H9 (cell line): ENCODE results near the gene ELAPOR2. TPM values are rescaled to one million over a fixed set of nuclear protein-coding genes. Genes with fewer than 3 reads are reported as not detected.

Experiments used
- DNase-seq: peaks from one replicate; pipeline ENCODE4 v3.0.0-alpha.2; 2017
- H2AFZ ChIP-seq: one replicate; pipeline ENCODE4 v1.6.1; 2013; ENCODE audit warnings: mild to moderate bottlenecking, low read length, control low read depth, moderate library complexity
- H2AK5ac ChIP-seq: 2 replicates; pipeline ENCODE4 v1.6.1; 2013; ENCODE audit warnings: low read length, control low read depth, mixed read lengths; ENCODE audit not compliant: insufficient read length
- H2BK120ac ChIP-seq: one replicate; pipeline ENCODE4 v1.6.1; 2013; ENCODE audit warnings: low read depth, mild to moderate bottlenecking, low read length, control low read depth, inconsistent platforms; ENCODE audit not compliant: poor library complexity, severe bottlenecking
- H2BK12ac ChIP-seq: 2 replicates; pipeline ENCODE4 v1.6.1; 2013; ENCODE audit warnings: low read length, control low read depth, mixed read lengths, low read depth; ENCODE audit not compliant: insufficient read length
- H2BK15ac ChIP-seq: 2 replicates; pipeline ENCODE4 v1.6.1; 2013; ENCODE audit warnings: low read depth, low read length, control low read depth
- H2BK20ac ChIP-seq: one replicate; pipeline ENCODE4 v1.6.1; 2013; ENCODE audit warnings: low read depth, mild to moderate bottlenecking, low read length, control low read depth, inconsistent platforms; ENCODE audit not compliant: poor library complexity, severe bottlenecking
- H2BK5ac ChIP-seq: 2 replicates; pipeline ENCODE4 v1.6.1; 2013; ENCODE audit warnings: low read length, control low read depth, mixed read lengths; ENCODE audit not compliant: insufficient read length
- H3K14ac ChIP-seq: 2 replicates; pipeline ENCODE4 v1.6.1; 2013; ENCODE audit warnings: low read length, control low read depth; ENCODE audit not compliant: insufficient read depth
- H3K18ac ChIP-seq: 2 replicates; pipeline ENCODE4 v1.6.1; 2013; ENCODE audit warnings: low read depth, mild to moderate bottlenecking, mixed read lengths, low read length, control low read depth; ENCODE audit not compliant: insufficient read length
- H3K23ac ChIP-seq: 2 replicates; pipeline ENCODE4 v1.6.1; 2013; ENCODE audit warnings: low read length, control low read depth, mixed read lengths, low read depth; ENCODE audit not compliant: insufficient read length
- H3K23me2 ChIP-seq: 2 replicates; pipeline ENCODE4 v1.6.1; 2013; ENCODE audit warnings: low read depth, mild to moderate bottlenecking, mixed read lengths, low read length, control low read depth; ENCODE audit not compliant: insufficient read length, poor library complexity, severe bottlenecking
- H3K27ac ChIP-seq: 2 replicates; pipeline ENCODE4 v1.5.1; 2013; ENCODE audit warnings: low read length, control low read depth, mixed read lengths, low read depth; ENCODE audit not compliant: insufficient read length
- H3K27me3 ChIP-seq: 2 replicates; pipeline ENCODE4 v1.6.1; 2013; ENCODE audit warnings: low read length, control low read depth, inconsistent platforms; ENCODE audit not compliant: insufficient read depth
- H3K4ac ChIP-seq: 2 replicates; pipeline ENCODE4 v1.6.1; 2013; ENCODE audit warnings: low read depth, mild to moderate bottlenecking, control low read depth, inconsistent platforms, low read length, moderate library complexity
- H3K4me1 ChIP-seq: 2 replicates; pipeline ENCODE4 v1.6.1; 2013; ENCODE audit warnings: low read length, control low read depth, inconsistent platforms; ENCODE audit not compliant: insufficient read depth
- H3K4me2 ChIP-seq: 2 replicates; pipeline ENCODE4 v1.6.1; 2013; ENCODE audit warnings: low read length, control low read depth, mixed read lengths; ENCODE audit not compliant: insufficient read length, insufficient read depth
- H3K56ac ChIP-seq: 2 replicates; pipeline ENCODE4 v1.6.1; 2013; ENCODE audit warnings: low read depth, mild to moderate bottlenecking, mixed read lengths, low read length, control low read depth; ENCODE audit not compliant: insufficient read length
- H3K79me1 ChIP-seq: 2 replicates; pipeline ENCODE4 v1.6.1; 2013; ENCODE audit warnings: low read depth, mild to moderate bottlenecking, moderate library complexity, low read length, control low read depth, inconsistent platforms; ENCODE audit not compliant: insufficient read depth, poor library complexity, severe bottlenecking
- H3K79me2 ChIP-seq: 2 replicates; pipeline ENCODE4 v1.6.1; 2013; ENCODE audit warnings: low read length, control low read depth, inconsistent platforms; ENCODE audit not compliant: insufficient read depth
- H3K9ac ChIP-seq: 2 replicates; pipeline ENCODE4 v1.6.1; 2013; ENCODE audit warnings: low read length, control low read depth, mixed read lengths; ENCODE audit not compliant: insufficient read length; ENCODE audit errors: extremely low read depth
- H3K9me3 ChIP-seq: one replicate; pipeline ENCODE4 v1.6.1; 2013; ENCODE audit warnings: low read depth, low read length, inconsistent platforms; ENCODE audit not compliant: control insufficient read depth
- H3T11ph ChIP-seq: one replicate; pipeline ENCODE4 v1.6.1; 2013; ENCODE audit warnings: mild to moderate bottlenecking, low read length, control low read depth, inconsistent platforms
- H4K20me1 ChIP-seq: one replicate; pipeline ENCODE4 v1.6.1; 2013; ENCODE audit not compliant: control insufficient read depth, insufficient read length, insufficient read depth
- H4K5ac ChIP-seq: 2 replicates; pipeline ENCODE4 v1.6.1; 2013; ENCODE audit warnings: low read depth, mild to moderate bottlenecking, mixed read lengths, low read length, control low read depth; ENCODE audit not compliant: insufficient read length
- H4K8ac ChIP-seq: replicated peaks from 2 replicates; pipeline ENCODE4 v1.6.1; 2013; ENCODE audit warnings: low read length, control low read depth, mixed read lengths, low read depth; ENCODE audit not compliant: insufficient read length
- H4K91ac ChIP-seq: 2 replicates; pipeline ENCODE4 v1.6.1; 2013; ENCODE audit warnings: low read depth, mild to moderate bottlenecking, moderate library complexity, mixed read lengths, low read length, control low read depth; ENCODE audit not compliant: insufficient read length
- H3K27ac Mint-ChIP-seq, 3 experiments: 2 replicates in 2 of 3; 3 replicates in 1 of 3; pipeline ENCODE4 v1.8.0; 2020 to 2021; ENCODE audit warnings: mixed read lengths in 3 of 3, mild to moderate bottlenecking in 1 of 3, moderate library complexity in 1 of 3
- H3K27me3 Mint-ChIP-seq: 2 replicates; pipeline ENCODE4 v1.8.0; 2021; ENCODE audit warnings: low read depth, mild to moderate bottlenecking, moderate library complexity, mixed read lengths
- H3K36me3 Mint-ChIP-seq, 3 experiments: 2 replicates in 2 of 3; 3 replicates in 1 of 3; pipeline ENCODE4 v1.8.0; 2020 to 2021; ENCODE audit warnings: low read depth in 3 of 3, mixed read lengths in 3 of 3; ENCODE audit not compliant: insufficient read depth in 1 of 3
- H3K4me1 Mint-ChIP-seq, 2 experiments: 2 replicates each; pipeline ENCODE4 v1.8.0; 2020; ENCODE audit warnings: mixed read lengths in 2 of 2
- H3K4me3 Mint-ChIP-seq, 2 experiments: 2 replicates in 1 of 2; 3 replicates in 1 of 2; pipeline ENCODE4 v1.8.0; 2020 to 2021; ENCODE audit warnings: mild to moderate bottlenecking in 2 of 2, mixed read lengths in 2 of 2, moderate library complexity in 1 of 2
- H3K9me3 Mint-ChIP-seq, 2 experiments: 2 replicates in 1 of 2; 3 replicates in 1 of 2; pipeline ENCODE4 v1.8.0; 2020; ENCODE audit warnings: mild to moderate bottlenecking in 2 of 2, mixed read lengths in 2 of 2, moderate library complexity in 1 of 2
- CTCF ChIP-seq: fragments of 200-600 bp; sonication (generic); conservative IDR thresholded peaks from 3 replicates; pipeline ENCODE4 v1.8.0; 2021; ENCODE audit warnings: antibody characterized with exemption, mild to moderate bottlenecking
- WGBS: extraction: QIAGEN DNeasy Blood & Tissue Kit; methylation state at CpG from one replicate; pipeline ENCODE4 v1.1.7; 2013; ENCODE audit warnings: missing lambda C conversion rate, low lambda C conversion rate, mixed read lengths; ENCODE audit not compliant: insufficient read length; ENCODE audit errors: extremely low coverage; 5-methylcytosine and 5-hydroxymethylcytosine counted together
- total RNA-seq: library from RNA; stranded (reverse); gene quantifications from 2 replicates; pipeline ENCODE4 v1.2.1, GENCODE V29; 2021

Gene ELAPOR2
- total RNA-seq, 1 experiment from 2014 or later = 36.8 TPM

GRCh38 chr7:87107949-87108776 lies 48.7 kb upstream of the ELAPOR2 start:
- Histone ChIP-seq H4K8ac (no peak overlapping the region), H3K23me2 (no peaks in the 10 kb centered on the region), H4K20me1 (no peaks in the 10 kb centered on the region), H3K56ac (no peak overlapping the region), H3K27ac (no peak overlapping the region), H2BK12ac (no peak overlapping the region), H3K9ac (no peak overlapping the region), H3K14ac (no peak overlapping the region), H3K79me1 (no peaks in the 10 kb centered on the region), H4K91ac (no peak overlapping the region), H3K9me3 (no peaks in the 10 kb centered on the region), H3T11ph (no peak overlapping the region), H2BK20ac (no peak overlapping the region), H2AFZ (no peak overlapping the region), H3K79me2 (no peaks in the 10 kb centered on the region), H3K4ac (no peak overlapping the region), H3K4me2 (no peak overlapping the region), H4K5ac (no peak overlapping the region), H3K23ac (no peak overlapping the region), H2BK120ac (no peak overlapping the region), H3K18ac (no peak overlapping the region), H2BK15ac (no peak overlapping the region), H3K27me3 (no peaks in the 10 kb centered on the region), H3K4me1 (no peaks in the 10 kb centered on the region), H2BK5ac (no peak overlapping the region), H2AK5ac (no peak overlapping the region)
- Mint-ChIP-seq H3K4me3 (no peak overlapping the region), H3K4me1 (no peaks in the 10 kb centered on the region), H3K27me3 (no peaks in the 10 kb centered on the region), H3K36me3 (peaks cover 0 to 11% (median 0%) of the 10 kb centered on the region in 3 experiments; a peak in 2 of 7 replicates), H3K27ac (peak overlapping the region in 1 of 3 experiments; percentile 62; a peak in 1 of 7 replicates), H3K9me3 (peaks cover 0 to 3% of the 10 kb centered on the region in 2 experiments; a peak in 4 of 5 replicates)
- DNase-seq = no peak
- no CpG with 5 or more reads among the region's 6 CpGs for WGBS
- no peak for TF ChIP-seq CTCF
